Stimulated activated CD4-positive, alpha-beta T cell treated with anti-CD3 and anti-CD28 coated beads, Interleukin-2, amount 100 ng/mL, for 24 hours (primary cell): ENCODE measurements around the gene MID1.

Source experiments
- DNase-seq, 2 donors: peaks; one replicate each; pipeline ENCODE4 v3.0.0-alpha.2; 2020

Gene MID1

DNA sequence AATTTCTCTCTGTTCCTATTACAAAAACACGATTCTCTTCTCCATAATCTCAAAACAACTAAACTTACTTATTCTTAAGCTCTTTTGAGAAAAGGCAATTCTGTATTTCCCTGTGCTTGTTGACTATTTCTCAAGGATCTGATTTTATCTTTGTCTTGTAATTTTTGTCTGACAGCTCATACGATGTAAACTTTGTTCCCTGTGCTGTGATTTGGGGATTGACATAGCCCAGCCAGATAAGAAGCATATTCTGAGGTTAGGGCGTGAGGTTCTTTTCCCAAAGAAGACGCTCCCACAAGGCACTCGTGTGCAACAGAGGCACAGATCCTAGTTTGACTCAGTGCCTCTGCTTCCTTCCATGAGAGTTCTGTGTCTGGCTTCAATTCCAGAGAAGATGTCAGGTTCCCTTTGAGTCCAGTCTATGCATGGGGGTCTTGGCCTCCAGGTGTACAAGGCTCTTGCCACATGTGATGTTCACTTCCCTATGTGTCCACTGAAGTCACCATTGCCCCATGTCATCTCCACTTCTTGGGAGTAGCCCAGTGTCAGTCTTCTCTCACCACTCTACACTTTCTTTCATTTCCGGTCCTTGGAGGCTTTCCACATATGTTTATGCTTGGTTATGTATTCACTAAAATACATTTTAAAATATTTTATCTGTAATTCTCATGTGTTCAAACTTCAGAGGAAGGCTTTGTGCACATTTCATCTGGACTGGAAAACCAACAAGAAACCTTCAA is 94.8 kb downstream of the MID1 start:
- DNase-seq = no peak

DNA sequence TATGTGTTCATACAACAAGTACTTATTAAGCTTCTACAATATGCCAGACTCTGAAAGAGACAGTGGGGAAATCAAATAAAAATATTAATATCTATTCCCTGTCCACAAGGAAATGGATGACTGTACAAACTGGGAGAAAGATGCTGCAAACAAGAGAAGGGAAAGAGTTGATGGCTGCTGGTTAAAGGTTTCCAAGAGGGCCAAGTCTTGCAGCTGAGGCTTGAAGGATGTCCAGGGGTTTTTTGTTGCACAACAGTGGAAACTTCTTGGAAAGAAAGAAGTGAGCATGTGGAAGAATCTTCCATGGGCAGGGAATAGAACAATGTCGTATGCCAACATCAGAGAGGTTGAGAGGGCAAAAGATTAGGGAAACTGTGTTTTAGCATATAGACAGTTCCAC is 95.8 kb downstream of the MID1 start:
- DNase-seq = no peak

DNA sequence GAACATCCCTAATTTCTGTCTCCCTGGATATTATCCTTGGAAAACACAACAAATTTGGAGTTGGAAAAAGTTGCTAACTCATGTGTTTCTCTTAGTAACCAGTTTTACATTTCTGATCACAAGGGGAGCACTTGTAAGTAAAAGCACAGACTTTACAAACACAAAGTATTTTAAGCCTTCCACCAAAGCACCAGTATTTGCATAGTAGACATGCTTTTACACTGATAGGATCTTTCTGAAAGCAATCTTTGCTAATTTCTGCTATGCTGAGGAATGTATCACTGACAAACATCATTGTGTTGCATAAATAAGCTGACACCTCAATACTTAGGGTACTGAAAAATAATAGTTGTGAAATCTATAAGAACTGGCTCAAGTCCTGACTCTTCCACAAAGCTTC is 100.6 kb downstream of the MID1 start:
- DNase-seq = no peak

DNA sequence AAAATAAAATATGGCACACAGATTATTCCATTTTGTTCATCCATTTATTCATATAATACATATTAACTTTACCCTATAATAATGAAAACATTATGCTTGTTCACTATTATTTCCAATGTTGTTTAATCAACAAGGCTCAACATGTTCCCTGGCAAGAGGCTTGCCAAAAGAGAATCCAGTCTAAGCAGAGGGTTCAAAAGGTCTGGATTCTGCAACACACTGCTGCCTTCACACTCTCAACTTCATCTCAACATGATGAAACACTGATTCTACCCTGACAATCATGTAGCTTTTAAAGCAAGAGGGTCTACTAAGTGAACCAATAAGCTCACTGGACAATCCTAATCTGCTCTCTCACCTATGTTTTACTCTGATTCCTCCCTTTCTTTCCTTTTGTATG is 101.1 kb downstream of the MID1 start:
- no peak for DNase-seq

- no peak for DNase-seq
These were observed 102.3 kb downstream of the MID1 start for GRCh38 chrX:10518073-10518472.

DNA sequence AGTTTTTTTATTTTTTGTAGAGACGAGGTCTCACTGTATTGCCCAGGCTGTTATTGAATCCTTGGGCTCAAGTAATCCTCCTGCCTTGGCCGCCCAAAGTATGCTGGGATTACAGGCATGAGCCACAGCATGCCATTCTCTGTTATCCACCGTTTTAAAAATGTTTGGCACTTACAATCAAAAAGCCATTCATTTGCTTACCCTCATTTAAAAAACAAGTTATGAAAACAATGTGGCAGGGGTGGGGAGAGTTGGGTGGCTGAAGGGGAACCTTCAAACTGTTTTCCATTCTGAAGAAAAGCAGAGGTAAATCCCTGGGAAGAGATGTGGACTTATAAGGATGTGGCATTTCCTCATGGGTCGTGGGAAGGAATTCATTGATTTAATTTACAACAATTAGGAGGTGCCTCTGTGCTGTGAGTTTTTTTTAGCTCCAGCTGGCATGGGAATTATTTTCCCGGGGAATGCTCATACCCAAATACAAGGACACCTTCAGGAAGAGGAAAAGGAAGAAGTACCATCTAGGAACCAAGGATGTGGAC is 103.5 kb downstream of the MID1 start:
- DNase-seq = no peak

GRCh38 chrX:10514891-10515290 is 105.5 kb downstream of the MID1 start:
- DNase-seq = no peak

- DNase-seq = no peak
These were observed 106.4 kb downstream of the MID1 start for GRCh38 chrX:10513974-10514373.

DNA sequence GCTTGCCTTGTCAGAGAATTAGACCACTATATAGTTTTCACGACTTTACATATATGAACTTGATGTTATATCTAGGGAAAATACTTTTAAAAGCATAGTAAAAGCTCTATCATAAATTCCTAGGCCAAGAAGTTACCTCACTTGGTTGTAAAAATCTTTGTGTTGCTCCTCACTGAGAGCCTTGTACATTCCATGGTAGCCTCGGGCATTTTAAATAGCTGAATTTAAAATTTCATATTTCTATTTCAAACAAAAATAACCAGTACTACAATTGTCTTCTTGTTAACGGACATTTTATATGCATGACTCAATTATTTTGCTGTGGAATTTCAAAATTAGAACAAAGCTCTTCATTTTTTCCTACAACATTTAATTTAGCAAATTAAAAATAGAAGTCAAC is 107.6 kb downstream of the MID1 start:
- no peak for DNase-seq

GRCh38 chrX:10512258-10512657 is 108.1 kb downstream of the MID1 start:
- no peak for DNase-seq

DNA sequence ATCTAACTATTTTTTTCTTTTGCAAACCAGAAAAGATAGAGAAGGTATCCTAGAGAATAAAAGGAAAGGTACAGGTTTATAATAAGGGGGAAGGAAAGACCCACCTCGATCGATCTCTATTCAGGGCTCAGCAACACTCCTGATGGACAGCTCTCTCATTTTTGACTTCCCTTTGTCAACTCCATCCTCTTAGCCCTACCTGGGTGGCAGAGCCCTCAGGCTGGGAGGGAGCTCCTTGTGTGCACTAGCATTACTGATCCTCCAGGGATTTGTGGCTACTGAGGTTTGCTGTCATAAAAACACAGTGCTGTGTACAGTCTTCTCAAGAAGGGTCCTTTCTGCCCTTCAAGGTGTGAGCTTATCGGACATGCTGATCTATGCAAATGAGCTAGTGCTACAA is 111.0 kb downstream of the MID1 start:
- DNase-seq = no peak

- no peak for DNase-seq
These were observed 111.5 kb downstream of the MID1 start for GRCh38 chrX:10508891-10509290.

- DNase-seq = no peak
These were observed 112.5 kb downstream of the MID1 start for GRCh38 chrX:10507876-10508275.

GRCh38 chrX:10507181-10507580 is 113.2 kb downstream of the MID1 start:
- DNase-seq = no peak

GRCh38 chrX:10506781-10507180 is 113.6 kb downstream of the MID1 start:
- no peak for DNase-seq

GRCh38 chrX:10505726-10506125 is 114.7 kb downstream of the MID1 start:
- no peak for DNase-seq

DNA sequence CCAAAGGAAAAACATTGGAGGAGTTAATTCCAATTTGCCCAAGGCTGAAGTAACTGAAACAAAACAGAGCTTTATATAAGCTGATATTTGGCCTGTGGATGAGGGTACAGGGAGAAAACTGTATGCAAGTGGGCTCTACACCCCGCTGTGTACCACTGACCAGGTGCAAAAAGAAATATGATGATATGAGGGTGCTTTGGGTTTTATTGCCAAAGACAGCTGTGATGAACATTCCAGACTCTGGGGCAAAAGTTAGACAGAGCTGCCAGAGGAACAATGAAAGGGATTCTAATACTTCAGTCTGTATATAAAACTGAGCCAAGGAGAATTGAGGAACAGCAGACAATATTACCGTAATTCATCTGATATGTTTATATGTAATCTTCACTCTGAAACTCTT is 117.4 kb downstream of the MID1 start:
- no peak for DNase-seq

GRCh38 chrX:10501611-10502010 is 118.8 kb downstream of the MID1 start:
- no peak for DNase-seq

DNA sequence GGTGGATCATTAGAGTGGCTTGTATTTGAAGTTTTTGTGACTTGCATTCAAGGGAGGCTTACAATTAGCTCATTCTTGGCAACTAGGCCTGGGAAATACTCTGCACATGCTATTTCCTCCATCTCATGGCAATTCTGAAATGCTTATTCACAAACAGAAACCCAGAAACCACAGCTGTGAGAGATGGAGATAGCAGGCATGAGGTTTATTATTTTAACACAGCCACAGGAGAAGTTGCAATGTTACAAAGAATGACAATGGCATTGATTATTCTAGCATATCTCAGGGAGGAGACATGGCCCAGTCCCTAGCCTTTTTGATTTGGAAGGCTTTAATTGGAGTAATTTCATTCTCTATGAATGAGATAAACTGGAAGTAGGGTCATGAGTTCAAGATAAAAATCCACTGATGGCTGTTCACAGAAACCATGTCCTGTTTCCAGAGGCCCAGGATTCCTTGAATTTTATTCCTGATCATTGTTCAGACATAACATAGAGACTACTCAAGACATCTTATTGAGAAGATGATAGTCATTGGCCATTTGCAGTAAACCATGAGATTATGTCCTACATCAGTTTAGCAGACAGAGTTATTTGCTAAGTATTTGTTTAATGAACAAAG is 123.9 kb downstream of the MID1 start:
- no peak for DNase-seq

- no peak for DNase-seq
These were observed 124.7 kb downstream of the MID1 start for GRCh38 chrX:10495677-10496076.

- no peak for DNase-seq
These were observed 128.1 kb downstream of the MID1 start for GRCh38 chrX:10492250-10492649.

DNA sequence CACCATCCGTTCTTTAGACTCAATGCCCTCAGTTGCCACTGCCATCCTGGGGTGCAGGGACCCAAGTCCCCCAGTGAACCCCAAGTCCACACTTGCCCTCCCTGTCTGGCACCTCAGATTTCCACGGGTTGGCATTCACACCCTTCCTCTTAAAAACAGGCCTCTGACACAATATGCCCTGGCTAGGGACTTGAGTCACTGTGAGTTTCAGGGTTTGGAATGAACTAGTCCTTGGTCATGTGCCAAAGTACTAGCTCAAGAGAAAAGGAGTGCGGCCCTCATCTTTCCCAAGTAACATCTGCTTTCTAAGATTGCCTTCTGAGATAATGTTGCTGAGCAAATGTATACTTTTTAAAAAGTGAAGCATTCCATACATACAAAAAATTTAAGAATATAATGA is 134.0 kb downstream of the MID1 start:
- no peak for DNase-seq

DNA sequence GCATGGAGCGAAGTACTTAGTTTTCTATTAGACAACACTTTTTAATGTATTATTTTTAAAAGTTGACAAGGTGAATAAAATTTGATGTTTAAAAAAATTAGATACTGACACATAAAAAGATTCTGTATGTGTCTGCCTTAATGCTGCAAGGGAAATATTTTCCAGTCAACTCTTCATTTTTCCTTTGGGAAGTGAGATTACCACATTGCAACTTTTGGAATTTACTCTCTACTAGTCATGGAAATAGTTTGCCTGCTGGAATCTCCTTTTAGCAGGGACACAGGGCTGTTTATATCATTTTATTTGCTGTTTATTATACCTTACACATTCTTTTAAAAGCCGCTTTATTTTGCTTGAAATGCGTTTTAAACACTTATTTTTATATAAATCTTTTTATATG is 135.1 kb downstream of the MID1 start:
- DNase-seq = no peak

DNA sequence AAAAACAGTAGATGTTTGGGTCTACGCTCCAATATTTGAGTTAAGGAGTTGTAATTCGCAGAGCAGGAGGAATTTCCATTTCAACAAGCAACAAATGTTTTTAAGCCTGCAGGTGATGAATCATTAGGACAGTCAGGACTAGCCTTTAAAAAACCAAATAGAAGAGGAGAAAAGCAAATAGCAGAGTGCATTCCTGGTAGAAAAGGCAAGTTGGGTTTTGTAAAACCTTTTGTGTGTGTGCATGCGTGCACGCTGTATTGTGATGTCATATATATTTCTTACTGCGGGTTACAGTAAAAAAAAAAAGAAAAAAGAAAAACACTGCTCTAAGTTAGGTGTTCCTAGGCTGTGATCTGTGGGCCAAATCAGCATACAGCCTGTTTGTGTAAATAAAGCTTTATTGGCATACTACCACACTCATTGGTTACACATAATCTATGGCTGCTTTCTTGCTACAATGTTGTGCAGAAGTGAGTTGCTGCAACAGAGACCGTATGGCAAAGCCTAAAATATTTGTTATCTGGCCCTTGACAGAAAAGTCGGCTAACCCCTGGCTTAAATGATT is 135.6 kb downstream of the MID1 start:
- no peak for DNase-seq
